ENCODE results near the gene SPECC1L. TPM values are rescaled to one million over a fixed set of nuclear protein-coding genes. Genes with fewer than 3 reads are reported as not detected.
A peak's percentile ranks its signal among the peaks of the same experiment; 100 is the strongest.

Gene SPECC1L
- total and polyA plus RNA-seq, 10 of the 15 experiments (the other 5 are each of a cell fraction or from before 2014, with no cell fraction given), result 1.9 to 40.6 (median 19.1) TPM

DNA sequence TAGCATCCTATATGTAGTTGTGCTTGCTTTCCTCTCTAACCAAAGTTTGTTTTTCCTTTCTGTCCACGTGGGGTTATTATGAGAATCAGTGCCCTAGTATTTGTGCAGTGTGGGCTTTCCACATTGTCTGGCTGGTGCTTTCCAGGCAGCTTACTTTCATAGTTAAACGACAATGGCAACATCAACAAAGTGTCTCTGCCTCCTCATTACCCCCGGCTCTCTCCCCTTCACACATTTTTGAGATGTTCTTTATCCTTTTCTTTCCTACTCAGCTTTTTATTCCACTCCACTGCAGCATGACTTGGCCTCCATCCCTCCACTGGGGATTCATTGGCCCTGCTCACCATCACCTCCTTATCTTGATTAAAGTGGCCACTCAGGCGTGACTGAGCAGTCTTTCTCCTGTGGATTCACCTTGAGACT lies 19.1 kb downstream of the SPECC1L start:
- no TSS peak for BruUV-seq (replicated peaks)

More for the DNA sequence above, 19.1 kb downstream of the SPECC1L start:
- H4K20me1 ChIP-seq (ENCODE audit: control insufficient read depth, insufficient read depth), result no peaks in the 10 kb centered on the region
- POLR2A ChIA-PET, result no interaction called here
- in situ Hi-C loops (cut with MboI), result no loop called here
- CTCF ChIA-PET, result interaction anchor here (3.0 kb wide), 1 partner anchor 17 kb away, joined by 8 read pairs; no protein-coding TSS in a partner anchor
- RAD21 ChIA-PET (ENCODE audit: unreplicated experiment), result no interaction called here
- H3K4me2 ChIP-seq (ENCODE audit: control insufficient read depth, insufficient read depth), result peak overlapping the region; percentile 31
- FAIRE-seq (no peak), ATAC-seq (peak; percentile 67), DNase-seq (ENCODE audit: low read depth, low spot score) (no peak)
- SMC1A ChIA-PET (ENCODE audit: uncharacterized antibody, unreplicated experiment), result interaction anchor here (0.6 to 1.3 kb wide), 4 partner anchors 9 to 152 kb away, joined by 3 read pairs; no protein-coding TSS in a partner anchor
- H3K79me2 ChIP-seq (ENCODE audit: control insufficient read depth, insufficient read depth, low read length), result peaks cover 39% of the 10 kb centered on the region
- peak overlapping the region; percentile 0; the same call in 1 of the 2 replicates for H3K9ac ChIP-seq (ENCODE audit: control insufficient read depth, insufficient read depth, low read length)
- no peak overlapping the region for H2AFZ ChIP-seq (ENCODE audit: control insufficient read depth, low read depth, low read length)
- H3K4me3 ChIP-seq, result no peak overlapping the region
- H3K27ac ChIP-seq (ENCODE audit: control insufficient read depth, insufficient read depth), result peak overlapping the region; percentile 6; the same call in 1 of the 2 replicates
- no peaks in the 10 kb centered on the region for H3K9me3 ChIP-seq (replicated peaks; ENCODE audit: control insufficient read depth, insufficient read depth, low read length)
- WGBS (ENCODE audit: insufficient coverage, insufficient replicate concordance, low lambda C conversion rate, missing lambda C conversion rate), result 8% methylated on average over 4 of the region's 4 CpGs
- intact Hi-C loops (cut with micrococcal nuclease; ENCODE audit: unreplicated experiment), result no loop called here
- TF ChIP-seq PAX5 (IDR thresholded peaks at IDR 0.05; ENCODE audit: borderline replicate concordance, low read depth, low read length), result peak; percentile 65; the same call in 1 of the 2 replicates
- no peak for TF ChIP-seq IKZF1 (conservative IDR thresholded peaks at IDR 0.05)
- TF ChIP-seq, protein P1, sequence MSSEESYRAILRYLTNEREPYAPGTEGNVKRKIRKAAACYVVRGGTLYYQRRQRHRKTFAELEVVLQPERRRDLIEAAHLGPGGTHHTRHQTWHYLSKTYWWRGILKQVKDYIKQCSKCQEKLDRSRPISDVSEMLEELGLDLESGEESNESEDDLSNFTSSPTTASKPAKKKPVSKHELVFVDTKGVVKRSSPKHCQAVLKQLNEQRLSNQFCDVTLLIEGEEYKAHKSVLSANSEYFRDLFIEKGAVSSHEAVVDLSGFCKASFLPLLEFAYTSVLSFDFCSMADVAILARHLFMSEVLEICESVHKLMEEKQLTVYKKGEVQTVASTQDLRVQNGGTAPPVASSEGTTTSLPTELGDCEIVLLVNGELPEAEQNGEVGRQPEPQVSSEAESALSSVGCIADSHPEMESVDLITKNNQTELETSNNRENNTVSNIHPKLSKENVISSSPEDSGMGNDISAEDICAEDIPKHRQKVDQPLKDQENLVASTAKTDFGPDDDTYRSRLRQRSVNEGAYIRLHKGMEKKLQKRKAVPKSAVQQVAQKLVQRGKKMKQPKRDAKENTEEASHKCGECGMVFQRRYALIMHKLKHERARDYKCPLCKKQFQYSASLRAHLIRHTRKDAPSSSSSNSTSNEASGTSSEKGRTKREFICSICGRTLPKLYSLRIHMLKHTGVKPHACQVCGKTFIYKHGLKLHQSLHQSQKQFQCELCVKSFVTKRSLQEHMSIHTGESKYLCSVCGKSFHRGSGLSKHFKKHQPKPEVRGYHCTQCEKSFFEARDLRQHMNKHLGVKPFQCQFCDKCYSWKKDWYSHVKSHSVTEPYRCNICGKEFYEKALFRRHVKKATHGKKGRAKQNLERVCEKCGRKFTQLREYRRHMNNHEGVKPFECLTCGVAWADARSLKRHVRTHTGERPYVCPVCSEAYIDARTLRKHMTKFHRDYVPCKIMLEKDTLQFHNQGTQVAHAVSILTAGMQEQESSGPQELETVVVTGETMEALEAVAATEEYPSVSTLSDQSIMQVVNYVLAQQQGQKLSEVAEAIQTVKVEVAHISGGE (CRISPR knock-in tag; IDR thresholded peaks at IDR 0.05), result no peak
- peak; percentile 43; the same call in 1 of the 2 replicates for TF ChIP-seq TCF7 (IDR thresholded peaks at IDR 0.05; ENCODE audit: borderline replicate concordance)
- no peaks in the 10 kb centered on the region for H3K27me3 ChIP-seq (replicated peaks in 1 of 2; ENCODE audit: control insufficient read depth in 2 of 2, insufficient read depth in 2 of 2, low read length in 1 of 2)
- peaks cover 33% of the 10 kb centered on the region for H3K4me1 ChIP-seq (ENCODE audit: control insufficient read depth, insufficient read depth, low read length)
- no peaks in the 10 kb centered on the region for H3K36me3 ChIP-seq (ENCODE audit: control insufficient read depth in 2 of 2, insufficient read depth in 2 of 2, low read length in 1 of 2)
